GM19025 (cell line): ENCODE data around the gene WDR43.

Experiments
- ATAC-seq: cut with Tn5 transposase; IDR thresholded peaks from one replicate; pipeline ENCODE4 v1.9.1; 2021; ENCODE audit warnings: mild to moderate bottlenecking, low read depth, moderate library complexity; ENCODE audit not compliant: unreplicated experiment

The WDR43 gene, protein sequence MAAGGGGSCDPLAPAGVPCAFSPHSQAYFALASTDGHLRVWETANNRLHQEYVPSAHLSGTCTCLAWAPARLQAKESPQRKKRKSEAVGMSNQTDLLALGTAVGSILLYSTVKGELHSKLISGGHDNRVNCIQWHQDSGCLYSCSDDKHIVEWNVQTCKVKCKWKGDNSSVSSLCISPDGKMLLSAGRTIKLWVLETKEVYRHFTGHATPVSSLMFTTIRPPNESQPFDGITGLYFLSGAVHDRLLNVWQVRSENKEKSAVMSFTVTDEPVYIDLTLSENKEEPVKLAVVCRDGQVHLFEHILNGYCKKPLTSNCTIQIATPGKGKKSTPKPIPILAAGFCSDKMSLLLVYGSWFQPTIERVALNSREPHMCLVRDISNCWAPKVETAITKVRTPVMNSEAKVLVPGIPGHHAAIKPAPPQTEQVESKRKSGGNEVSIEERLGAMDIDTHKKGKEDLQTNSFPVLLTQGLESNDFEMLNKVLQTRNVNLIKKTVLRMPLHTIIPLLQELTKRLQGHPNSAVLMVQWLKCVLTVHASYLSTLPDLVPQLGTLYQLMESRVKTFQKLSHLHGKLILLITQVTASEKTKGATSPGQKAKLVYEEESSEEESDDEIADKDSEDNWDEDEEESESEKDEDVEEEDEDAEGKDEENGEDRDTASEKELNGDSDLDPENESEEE

DNA sequence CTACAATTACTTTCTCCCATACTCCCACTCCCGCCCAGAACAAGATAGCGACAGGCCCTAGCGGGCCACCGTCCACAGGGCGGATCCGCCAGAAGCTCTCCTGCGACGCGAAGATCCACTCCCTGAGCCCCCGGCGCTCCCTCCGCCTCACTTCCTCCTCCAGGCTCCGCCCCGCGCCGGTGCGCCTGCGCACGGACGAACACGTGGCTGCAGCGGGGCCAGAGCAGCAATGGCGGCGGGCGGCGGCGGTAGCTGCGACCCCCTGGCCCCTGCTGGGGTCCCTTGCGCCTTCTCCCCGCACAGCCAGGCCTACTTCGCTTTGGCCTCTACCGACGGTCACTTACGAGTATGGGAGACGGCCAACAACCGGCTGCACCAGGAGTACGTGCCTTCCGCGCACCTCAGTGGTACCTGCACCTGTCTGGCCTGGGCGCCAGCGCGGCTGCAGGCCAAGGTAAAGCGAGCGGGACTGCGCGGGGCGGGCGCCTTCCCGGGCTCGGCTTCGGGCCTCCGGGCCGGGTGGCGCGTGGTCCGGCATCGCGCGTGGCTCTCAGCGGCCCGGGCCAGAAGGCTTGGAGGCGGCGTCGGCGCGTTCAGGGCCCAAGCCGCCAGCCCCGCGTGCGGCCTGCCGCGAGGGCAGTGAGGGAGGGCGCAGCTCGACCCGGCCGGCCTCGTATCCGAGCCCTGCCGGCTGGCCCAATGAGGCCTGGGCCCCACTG, at the start of gene WDR43:
Gene WDR43 (plus strand): TSS at position 198 of the 719 bp plus-strand sequence. CDS start 32 bp downstream, at position 230.
- ATAC-seq: peak; percentile 89

DNA sequence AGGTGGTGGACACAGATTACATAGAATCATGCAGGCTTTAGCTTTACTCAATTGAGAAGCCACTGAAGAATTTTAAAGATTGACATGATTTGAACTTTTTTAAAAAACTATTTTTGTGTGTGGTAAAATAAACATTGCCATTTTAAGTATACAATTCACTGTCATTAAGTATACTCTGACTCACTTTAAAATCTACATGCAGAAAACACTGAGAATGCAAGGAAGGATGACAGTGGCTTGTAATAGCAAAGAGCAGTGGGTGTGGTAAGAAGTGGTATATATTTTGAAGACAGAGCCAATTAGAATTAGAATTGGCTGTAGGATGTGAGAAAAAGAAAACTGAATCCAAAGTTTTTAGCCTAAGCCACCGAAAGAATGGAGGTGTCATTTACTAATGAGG, 39.3 kb upstream of the WDR43 start:
- no peak for ATAC-seq

DNA sequence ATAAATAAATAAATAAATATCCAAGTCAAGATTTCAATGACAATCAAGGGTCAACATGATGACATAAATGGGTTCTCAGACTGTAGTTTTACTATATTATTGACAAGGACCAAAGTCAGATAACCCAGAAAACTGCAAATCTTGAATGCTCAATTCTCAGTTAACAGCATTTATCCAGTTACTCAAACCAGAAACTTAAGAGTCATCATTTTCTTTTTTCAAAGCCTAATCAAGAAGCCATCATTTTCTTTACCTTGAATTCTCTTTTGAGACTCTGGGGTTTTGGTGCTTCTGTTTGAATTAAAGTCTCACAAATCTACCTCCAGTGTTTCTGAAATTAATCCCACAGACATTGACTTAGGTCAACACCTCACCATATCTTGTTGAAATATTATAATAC, 38.5 kb upstream of the WDR43 start:
- no peak for ATAC-seq

DNA sequence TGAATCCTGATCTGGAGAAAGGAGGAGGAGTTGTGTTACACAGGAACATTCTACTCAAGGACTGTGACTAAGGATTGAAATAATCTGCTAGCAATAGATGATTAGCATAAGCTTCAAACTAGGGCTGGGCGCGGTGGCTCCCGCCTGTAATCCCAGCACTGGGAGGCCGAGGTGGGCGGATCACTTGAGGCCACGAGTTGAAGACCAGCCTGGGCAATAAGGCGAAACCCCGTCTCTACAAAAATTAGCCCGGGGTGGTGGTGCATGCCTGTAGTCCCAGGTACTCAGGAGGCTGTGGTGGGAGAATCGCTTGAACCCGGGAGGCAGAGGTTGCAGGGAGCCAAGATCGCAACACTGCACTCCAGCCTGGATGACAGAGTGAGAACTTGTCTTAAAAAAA, 25.9 kb upstream of the WDR43 start:
- no peak for ATAC-seq

DNA sequence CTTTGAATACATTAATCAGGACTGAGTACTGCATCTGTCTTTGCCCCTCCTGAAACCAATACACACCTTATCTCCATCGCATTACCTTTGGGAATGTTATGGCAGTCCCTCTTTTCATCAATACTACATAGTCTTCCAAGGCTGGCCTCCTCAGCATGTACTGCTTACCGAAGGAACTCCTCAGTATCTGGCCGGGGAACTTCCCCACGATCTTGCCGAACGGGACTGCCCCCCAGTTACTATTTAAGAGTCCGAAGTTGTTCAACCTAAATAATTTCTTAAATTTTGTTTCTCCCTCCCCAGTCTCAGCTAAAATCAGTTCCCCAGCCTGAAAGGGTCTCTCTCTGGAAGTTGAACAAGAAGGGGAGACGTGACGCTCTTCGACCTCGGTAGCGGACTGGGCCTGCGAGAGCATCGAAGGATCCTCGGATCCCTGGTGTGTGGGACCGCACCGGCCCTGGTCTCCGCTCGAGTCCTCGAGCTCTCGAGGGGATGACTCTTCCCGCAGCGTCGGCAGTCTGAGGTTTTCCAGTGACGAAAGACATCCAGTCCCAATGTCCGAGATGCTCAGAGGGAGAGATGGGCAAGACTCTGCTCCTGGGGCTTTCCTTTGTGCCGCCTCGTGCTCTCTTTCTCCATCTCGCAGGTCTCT, 24.8 kb upstream of the WDR43 start:
- ATAC-seq: peak; percentile 18

DNA sequence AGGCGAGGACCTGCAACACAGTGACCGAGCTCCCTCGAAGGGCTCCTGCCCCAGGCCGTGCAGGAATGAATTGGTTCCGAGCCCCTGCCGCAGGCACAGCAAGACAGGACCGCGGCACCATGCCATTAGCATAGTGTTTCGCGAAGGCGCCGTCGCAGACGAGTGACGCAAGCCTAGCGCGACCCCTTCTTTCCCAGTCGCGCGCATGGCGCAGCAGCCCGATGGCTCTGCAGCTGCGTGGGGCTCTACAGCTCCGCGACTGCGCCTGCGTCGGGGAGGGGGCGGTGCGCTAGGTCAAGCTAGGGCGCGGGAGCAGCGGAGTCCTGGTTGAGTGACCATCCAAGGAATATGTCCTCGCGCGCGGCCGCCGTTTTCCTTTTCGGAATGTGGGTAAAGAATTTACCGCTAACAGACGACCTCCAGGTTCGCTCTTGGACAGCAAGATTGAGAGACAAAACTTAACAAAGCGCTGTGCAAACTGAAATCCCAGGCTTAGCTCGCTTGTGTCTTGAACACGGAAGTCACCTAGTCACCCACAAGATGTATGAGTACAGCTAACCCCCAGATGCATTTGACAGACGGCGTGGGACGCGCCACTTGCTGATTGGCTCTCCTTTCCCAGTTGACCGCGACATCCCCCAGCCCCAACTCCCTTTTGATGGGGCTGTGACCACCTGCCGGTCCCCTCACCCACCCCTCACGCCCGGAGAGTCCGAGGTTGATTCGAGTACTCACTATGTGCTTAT, 24.1 kb upstream of the WDR43 start, which contains the start of gene TRMT61B:
Gene TRMT61B (minus strand): TSS at position 164 of the 746 bp plus-strand sequence. CDS start 32 bp downstream, at position 132.
- peak; percentile 96 for ATAC-seq

DNA sequence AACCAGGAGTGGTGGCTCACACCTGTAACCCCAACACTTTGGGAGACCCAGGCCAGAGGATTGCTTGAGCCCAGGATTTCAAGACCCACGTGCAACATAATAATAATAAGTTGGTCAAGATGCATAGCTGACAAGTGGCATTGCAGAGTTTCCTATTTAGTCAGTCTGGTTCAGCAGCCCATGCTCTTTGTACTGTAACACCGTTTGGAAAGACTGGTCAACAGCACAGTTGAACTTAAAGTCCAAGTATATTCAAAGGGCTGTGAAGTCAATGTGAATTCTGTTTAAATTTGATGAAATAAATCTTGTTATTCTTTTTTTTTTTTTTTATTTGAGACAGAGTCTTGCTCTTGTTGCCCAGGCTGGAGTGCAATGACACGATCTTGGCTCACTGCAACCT, 22.8 kb upstream of the WDR43 start:
- ATAC-seq: no peak

DNA sequence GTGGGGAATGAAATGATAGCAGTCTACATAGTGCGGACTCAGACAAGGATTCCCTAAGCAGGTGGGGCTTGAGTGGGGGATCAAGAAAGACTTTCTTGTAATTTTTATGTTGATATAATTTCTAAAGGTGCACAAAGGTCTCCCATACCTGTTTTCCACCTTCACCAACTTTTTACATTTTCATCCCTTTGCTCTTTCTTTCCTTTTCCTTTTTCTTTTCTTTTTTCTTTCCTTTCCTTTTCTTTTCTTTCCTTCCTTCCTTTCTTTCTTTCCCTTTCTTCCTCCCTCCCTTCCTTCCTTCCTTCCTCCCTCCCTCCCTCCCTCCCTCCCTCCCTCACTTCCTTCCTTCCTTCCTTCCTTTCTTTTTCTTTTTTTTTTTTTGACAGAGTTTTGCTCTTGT, 14.3 kb upstream of the WDR43 start:
- ATAC-seq: no peak

DNA sequence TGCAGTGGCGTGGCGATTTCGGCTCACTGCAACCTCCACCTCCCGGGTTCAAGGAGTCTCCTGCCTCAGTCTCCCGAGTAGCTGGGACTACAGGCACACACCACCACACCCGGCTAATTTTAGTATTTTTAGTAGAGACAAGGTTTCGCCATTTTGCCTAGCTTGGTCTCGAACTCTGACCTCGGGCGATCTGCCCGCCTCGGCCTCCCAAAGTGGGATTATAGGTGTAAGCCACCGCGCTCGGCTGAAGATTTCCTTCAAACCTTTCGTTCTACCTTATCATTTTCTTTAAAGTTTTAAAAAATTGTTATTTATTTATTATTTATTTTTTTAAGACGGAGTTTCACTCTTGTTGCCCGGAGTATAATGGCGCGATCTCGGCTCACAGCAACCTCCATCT, 979 bp upstream of the WDR43 start:
- ATAC-seq: no peak

DNA sequence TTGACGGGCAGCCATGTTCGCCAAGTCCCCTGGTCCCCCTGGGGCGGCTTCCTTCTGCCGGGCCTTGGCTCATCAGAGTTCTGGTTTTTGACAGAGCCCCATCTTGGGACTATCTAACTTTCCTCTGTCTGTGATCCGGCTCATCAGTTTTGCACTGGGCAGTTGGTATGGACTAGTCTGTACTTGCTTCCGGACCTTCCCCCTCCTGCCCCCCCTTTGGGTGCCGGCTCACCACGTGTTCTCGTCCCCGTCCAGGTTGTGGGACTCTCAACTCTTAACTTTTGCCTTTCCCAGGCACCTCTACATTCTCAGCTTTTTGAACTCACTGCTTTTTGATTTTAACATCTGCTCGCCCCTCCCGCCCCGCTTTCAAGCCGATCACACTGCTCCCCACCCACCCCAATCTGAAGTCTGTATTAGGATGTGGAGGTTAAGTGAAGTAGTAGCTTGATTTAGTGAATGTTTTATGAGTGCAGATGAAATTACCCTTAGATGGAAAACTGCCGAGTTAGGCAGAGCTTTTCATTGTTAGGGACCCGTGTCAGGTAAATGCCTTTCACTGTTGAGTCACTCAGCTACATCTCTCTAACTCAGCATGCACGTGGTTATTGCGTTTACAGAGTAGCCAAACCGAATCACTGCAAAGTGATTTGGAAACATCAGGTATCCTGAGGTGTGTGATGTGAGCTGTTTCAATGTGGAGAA, 874 bp downstream of the WDR43 start:
- no peak for ATAC-seq

DNA sequence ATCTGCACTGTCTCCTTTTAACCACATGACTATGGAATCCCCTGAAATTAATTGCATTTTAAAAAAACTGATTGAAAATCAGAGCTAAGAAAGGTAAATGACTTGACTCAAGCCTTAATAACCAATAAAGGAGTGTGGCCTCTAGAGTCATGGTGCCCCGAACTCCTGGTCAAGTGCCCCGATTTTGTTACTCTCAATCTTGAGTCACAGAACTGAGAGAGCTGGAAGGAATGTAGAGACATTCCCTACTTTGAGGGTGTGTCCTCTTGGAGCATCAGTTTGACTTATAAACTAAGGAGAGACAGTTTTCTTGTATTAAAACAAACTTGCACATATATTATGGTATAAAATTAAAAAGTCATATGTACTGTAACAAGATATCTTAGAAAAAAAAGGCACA, 2.4 kb downstream of the WDR43 start:
- ATAC-seq: no peak

DNA sequence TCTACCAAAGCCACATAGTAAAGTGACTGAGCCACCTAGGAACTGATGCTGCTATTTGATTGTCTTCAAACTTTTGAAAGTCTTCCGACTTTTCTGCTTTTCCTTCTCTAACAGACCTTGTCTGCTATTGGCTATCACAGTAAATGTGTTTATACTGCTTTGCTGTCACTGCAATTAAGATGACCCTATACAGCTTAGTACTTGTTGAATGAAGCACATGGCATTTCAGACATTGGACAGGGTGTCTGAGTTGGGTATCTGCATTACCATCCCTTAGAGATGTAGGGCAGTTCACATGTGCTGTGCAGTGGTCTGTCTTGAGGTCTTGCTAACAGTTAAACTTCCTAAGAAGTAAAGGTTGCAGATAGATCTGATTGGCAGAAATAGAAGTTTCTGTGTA, 3.6 kb downstream of the WDR43 start:
- ATAC-seq: no peak

DNA sequence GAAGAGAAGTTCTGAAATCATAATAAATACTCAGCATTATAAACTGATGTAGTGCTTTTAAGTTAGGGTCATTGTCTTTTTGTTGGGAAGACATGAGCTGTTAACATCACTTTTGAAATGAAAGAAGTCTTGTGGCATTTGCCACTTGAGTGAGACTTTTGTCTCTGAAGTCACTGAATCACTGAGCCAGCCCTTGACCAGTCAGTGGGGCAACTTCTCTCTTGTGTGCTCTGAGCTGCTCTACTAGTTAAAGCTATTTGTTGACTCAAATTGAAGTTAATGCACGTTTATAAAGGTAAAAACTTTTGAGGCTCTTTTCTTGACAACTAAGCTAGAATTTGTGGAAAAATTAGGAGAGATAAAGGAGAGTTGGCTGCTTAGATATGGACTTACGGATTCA, 6.7 kb downstream of the WDR43 start:
- no peak for ATAC-seq

DNA sequence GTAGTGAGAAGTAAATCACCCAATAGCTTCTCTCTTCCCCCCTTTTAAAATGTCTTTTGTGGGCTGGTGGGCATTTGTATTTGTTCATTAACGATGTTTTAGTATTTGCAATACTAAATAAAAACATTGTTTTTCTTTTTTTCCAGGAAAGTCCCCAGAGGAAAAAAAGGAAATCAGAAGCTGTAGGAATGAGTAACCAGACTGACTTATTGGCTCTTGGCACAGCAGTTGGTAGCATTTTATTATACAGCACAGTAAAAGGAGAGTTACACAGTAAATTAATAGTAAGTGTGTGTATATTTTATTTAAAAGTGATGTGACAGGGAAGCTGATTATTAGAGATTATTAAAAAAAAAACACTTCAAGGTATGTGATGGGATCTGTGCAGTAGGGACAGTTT, 7.4 kb downstream of the WDR43 start:
- ATAC-seq: no peak

DNA sequence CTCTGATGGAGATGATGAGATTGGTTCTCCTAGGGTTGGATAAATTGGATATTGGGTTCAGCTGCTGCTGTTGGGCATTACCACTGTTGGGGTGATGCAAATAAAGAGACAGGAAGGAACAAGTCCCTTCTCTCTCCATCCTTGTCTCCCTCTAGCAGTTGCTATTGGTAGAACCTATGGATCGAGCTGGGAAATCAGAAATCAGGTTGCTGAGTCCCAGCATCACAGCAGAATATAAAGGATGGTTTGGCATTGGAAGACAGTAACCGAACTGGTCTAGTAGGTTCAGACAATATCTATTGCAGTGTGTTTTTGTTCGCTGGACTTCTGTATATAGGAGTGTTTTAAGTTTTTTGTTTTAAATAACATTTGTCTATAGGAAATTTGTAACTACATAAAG, 8.1 kb downstream of the WDR43 start:
- ATAC-seq: no peak

DNA sequence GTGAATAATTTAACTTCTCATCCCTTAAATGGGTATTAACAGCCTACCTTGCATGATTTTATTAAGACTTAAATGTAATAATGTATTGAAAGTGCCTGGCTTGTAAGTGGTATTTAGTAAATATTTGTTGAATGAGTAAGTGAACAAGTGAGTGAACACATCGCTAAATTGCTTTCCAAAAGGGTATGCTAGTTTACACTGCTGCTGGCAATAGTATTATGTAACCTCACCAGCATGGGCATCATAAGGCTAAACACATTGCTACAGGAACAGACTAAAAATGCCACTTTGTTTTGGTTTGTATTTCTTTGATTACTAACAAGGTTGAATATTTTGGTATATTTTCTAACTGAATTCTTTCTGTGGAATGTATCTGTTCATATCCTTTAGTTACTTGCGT, 9.8 kb downstream of the WDR43 start:
- ATAC-seq: no peak

DNA sequence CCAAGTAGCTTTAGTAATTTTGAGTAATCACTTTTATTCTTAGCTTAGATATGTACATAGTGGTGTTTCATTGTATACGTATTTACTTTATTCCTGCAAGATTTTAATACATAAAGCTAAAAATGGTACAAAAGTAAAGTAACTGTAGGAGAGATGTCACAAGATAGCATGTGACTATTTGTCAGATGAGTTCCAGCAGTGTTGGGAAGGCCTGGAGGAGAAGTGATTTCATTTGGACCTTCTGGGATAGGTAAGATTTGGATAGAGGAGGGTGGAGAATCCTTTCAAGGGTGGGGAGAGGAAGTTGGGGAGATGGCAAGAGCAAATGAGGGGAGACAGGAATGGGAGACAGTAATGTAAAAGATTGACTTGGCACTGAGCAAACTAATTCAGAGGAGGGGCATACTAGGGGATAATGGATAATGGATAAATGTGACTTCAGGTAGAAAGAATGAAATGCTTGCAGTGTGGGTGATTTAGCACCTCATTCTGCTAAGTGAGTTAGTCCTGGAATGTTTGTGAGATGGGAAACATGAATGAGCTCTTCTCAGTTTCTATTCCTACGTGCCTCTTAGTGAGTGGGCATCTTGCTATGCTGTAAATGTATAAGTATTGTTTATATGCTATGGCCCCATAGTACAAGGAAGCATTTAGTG, 10.5 kb downstream of the WDR43 start:
- no peak for ATAC-seq

DNA sequence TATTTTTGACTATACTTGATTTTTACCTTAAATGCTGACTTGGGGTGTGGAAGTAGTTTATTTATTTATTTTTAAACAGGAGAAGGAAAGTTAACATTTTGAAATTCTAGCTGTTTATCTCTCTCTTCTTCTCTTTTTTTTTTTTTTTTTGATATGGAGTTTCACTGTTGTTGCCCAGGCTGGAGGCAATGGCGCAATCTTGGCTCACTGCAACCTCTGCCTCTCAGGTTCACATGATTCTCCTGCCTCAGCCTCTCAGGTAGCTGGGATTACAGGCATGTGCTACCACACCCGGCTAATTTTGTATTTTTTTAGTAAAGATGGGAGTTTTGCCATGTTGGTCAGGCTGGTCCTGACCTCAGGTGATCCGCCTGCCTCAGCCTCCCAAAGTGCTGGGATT, 11.1 kb downstream of the WDR43 start:
- no peak for ATAC-seq

DNA sequence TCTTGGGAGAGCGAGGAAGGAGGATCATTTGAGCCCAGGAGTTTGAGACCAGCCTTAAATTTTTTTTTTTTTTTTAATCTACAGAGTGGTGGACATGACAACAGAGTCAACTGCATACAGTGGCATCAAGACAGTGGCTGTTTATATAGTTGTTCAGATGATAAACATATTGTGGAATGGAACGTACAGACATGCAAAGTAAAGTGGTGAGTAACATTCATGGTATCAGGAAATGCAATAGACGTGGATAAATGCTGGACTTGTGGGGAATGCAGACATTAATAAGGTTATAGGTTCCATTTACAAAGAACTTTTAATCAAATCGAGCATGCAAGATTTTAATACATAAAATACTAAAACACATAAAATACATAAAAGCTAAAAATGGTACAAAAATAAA, 11.9 kb downstream of the WDR43 start:
- ATAC-seq: no peak
